SK-N-MC (cell line): ENCODE results near the gene WIF1.

Experiments used
- DNase-seq: peaks from one replicate; pipeline ENCODE4 v3.0.0-alpha.2; 2011; ENCODE audit warnings: low read depth, low spot score
- H3K27ac ChIP-seq: fragments of 200-600 bp; sonication (generic); 2 replicates; pipeline ENCODE4 v1.5.1; 2016; ENCODE audit warnings: mixed run types
- H3K36me3 ChIP-seq: fragments of 200-600 bp; sonication (generic); 2 replicates; pipeline ENCODE4 v1.6.1; 2017; ENCODE audit warnings: antibody characterized with exemption, low read length, mixed read lengths; ENCODE audit not compliant: insufficient read depth
- H3K4me3 ChIP-seq: fragments of 200-600 bp; sonication (generic); 2 replicates; pipeline ENCODE4 v1.5.1; 2016
- H3K9ac ChIP-seq: fragments of 200-600 bp; sonication (generic); 2 replicates; pipeline ENCODE4 v1.8.0; 2017; ENCODE audit warnings: mixed run types, mixed read lengths; ENCODE audit not compliant: insufficient read length
- H3K9me3 ChIP-seq: fragments of 200-600 bp; sonication (generic); 2 replicates; pipeline ENCODE4 v1.6.1; 2017; ENCODE audit warnings: low read depth, mild to moderate bottlenecking, antibody characterized with exemption, low read length, moderate library complexity, mixed read lengths
- EZH2 ChIP-seq: fragments of 200-600 bp; sonication (generic); IDR thresholded peaks from one replicate; pipeline ENCODE4 v1.6.1; 2017; ENCODE audit warnings: antibody characterized with exemption
- FOXP2 ChIP-seq: optimal IDR thresholded peaks from 2 replicates; pipeline ENCODE3; 2011; ENCODE audit warnings: mild to moderate bottlenecking, moderate library complexity; ENCODE audit not compliant: insufficient read depth; ENCODE audit errors: extremely low read length, control extremely low read depth
- POLR2AphosphoS5 ChIP-seq: IDR thresholded peaks from 2 replicates; pipeline ENCODE4 v1.6.1; 2012; ENCODE audit warnings: mild to moderate bottlenecking, low read depth, low read length, borderline replicate concordance

Gene WIF1

DNA sequence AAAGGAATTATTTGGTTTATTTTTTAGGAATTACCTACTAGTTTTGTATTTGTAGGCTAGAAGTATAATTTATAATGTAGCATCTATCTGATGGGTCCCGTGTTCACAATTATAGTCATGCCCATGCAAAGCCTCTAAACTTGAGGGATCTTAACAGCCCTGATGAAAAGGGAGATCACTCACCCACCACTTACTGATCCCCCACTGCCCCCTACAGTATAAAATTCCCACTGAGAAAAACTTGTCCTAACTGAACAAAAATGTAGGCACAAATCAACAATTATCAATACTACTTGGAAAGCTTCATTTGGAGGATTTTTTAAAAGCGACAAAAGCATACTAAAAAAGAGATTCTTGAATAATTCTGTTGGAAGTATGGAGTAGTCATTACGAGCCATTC lies 21.0 kb downstream of the WIF1 start:
- TF ChIP-seq FOXP2 (no peak), POLR2AphosphoS5 (no peak)
- H3K27ac ChIP-seq: no peak overlapping the region
- DNase-seq: no peak

DNA sequence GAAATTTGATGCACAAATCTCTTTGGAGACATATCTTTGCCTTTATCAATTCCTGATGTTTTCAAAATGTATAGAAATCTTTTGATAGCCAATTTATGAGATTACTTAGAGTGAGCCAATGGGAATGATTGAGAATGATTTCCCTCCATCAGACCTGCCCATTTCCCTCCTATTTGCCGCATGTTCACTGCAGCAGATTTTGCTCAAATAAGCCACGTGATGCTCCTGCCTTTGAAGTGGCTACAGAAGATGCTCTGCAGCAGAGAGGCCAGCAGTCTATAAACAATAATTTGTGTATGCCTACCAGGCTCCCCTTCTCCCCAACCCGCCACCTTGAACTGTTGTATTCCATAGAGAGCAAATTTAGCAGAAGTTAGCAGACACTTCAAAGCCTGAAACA lies 21.9 kb downstream of the WIF1 start:
- Histone ChIP-seq H3K9ac (no peak overlapping the region), H3K4me3 (no peak overlapping the region), H3K36me3 (no peaks in the 10 kb centered on the region), H3K9me3 (no peaks in the 10 kb centered on the region), H3K27ac (no peak overlapping the region)
- TF ChIP-seq FOXP2 (no peak), POLR2AphosphoS5 (no peak), EZH2 (no peak)
- DNase-seq: no peak

More for the DNA sequence above, 21.0 kb downstream of the WIF1 start:
- Histone ChIP-seq H3K36me3 (no peaks in the 10 kb centered on the region), H3K9me3 (no peaks in the 10 kb centered on the region), H3K4me3 (no peak overlapping the region), H3K9ac (no peak overlapping the region)

DNA sequence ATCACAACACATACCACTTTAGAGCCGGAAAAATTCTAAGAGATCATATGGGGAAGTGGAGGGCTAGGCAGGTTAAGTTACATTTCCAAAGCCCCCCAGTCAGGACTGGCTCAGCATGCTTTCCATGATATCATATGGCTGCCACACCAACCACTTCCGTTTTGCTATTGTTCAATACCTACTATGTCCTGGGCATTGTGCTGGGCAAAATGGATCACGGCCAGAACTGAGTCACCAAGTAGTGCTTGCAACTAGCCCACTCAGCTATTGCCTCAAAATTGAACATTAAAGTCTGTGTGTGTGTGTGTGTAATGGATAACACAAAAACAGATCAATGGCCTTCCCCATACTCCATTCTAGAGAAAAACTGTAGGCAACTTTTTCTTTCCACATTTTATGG lies 22.7 kb downstream of the WIF1 start:
- Histone ChIP-seq H3K9me3 (no peaks in the 10 kb centered on the region), H3K36me3 (no peaks in the 10 kb centered on the region), H3K9ac (no peak overlapping the region), H3K27ac (no peak overlapping the region), H3K4me3 (no peak overlapping the region)
- TF ChIP-seq FOXP2: no peak
- no peak for TF ChIP-seq EZH2
- no peak for TF ChIP-seq POLR2AphosphoS5
- DNase-seq: no peak

GRCh38 chr12:65094722-65095121 lies 26.4 kb downstream of the WIF1 start:
- no peak for TF ChIP-seq FOXP2
- TF ChIP-seq POLR2AphosphoS5: no peak
- TF ChIP-seq EZH2: no peak

DNA sequence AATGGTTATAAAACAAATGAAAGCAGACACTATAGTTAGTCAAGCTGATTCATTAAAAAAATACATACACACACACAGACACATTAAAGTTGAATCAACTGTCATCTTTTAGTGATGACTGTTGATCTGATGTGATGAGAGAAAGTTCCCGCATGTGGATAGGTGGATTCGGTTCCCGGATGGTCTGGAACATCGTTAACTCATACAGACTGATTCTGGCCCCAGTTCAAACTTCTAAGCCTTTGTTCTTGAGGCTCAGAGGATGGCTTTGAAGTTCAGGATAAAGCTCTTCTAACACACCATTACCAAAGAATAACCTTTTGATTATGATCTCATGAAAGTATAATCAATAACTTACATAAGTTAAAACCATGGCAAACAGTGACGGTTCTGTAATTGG lies 27.5 kb downstream of the WIF1 start:
- no peak for DNase-seq
- H3K36me3 ChIP-seq: no peaks in the 10 kb centered on the region
- no peaks in the 10 kb centered on the region for H3K9me3 ChIP-seq
- TF ChIP-seq EZH2: no peak
- no peak for TF ChIP-seq POLR2AphosphoS5
- TF ChIP-seq FOXP2: no peak
- no peak overlapping the region for H3K9ac ChIP-seq
- no peak overlapping the region for H3K27ac ChIP-seq
- H3K4me3 ChIP-seq: no peak overlapping the region

More at GRCh38 chr12:65094722-65095121, 26.4 kb downstream of the WIF1 start:
- DNase-seq: no peak
- no peaks in the 10 kb centered on the region for H3K36me3 ChIP-seq
- H3K27ac ChIP-seq: no peak overlapping the region
- H3K9ac ChIP-seq: no peak overlapping the region
- no peaks in the 10 kb centered on the region for H3K9me3 ChIP-seq
- H3K4me3 ChIP-seq: no peak overlapping the region

DNA sequence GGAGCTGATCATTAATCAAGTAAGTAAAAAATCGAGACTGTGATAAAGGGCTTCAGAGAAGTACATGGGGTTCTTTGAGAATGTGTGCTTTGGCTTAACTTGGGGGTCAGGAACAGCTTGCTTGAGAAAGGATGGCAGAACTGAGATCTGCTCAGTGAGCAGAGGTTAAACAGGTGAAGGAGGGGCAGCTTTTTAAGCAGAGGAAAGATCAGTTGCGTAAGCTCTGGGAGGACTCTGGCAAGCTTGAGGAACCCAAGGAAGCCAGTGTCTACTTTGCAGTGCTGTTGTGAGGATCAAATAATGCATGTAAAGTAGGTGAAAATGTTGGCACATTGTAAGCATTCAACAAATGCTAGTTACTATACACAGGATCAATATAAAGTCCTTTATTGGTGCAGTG lies 30.6 kb downstream of the WIF1 start:
- no peak for DNase-seq
- no peak overlapping the region for H3K4me3 ChIP-seq
- H3K9me3 ChIP-seq: no peaks in the 10 kb centered on the region
- no peak overlapping the region for H3K9ac ChIP-seq
- no peaks in the 10 kb centered on the region for H3K36me3 ChIP-seq
- no peak for TF ChIP-seq EZH2
- TF ChIP-seq POLR2AphosphoS5: no peak
- no peak for TF ChIP-seq FOXP2
- no peak overlapping the region for H3K27ac ChIP-seq

GRCh38 chr12:65086236-65086635 lies 34.9 kb downstream of the WIF1 start:
- H3K9ac ChIP-seq: no peak overlapping the region
- H3K9me3 ChIP-seq: no peaks in the 10 kb centered on the region
- H3K4me3 ChIP-seq: no peak overlapping the region
- no peak for DNase-seq
- no peaks in the 10 kb centered on the region for H3K36me3 ChIP-seq
- H3K27ac ChIP-seq: no peak overlapping the region
- no peak for TF ChIP-seq FOXP2
- no peak for TF ChIP-seq POLR2AphosphoS5
- TF ChIP-seq EZH2: no peak

- TF ChIP-seq EZH2 (no peak), FOXP2 (no peak), POLR2AphosphoS5 (no peak)
- H3K27ac ChIP-seq: no peak overlapping the region
- no peaks in the 10 kb centered on the region for H3K9me3 ChIP-seq
- H3K4me3 ChIP-seq: no peak overlapping the region
- H3K36me3 ChIP-seq: no peaks in the 10 kb centered on the region
- H3K9ac ChIP-seq: no peak overlapping the region
- DNase-seq: no peak
These were observed 36.5 kb downstream of the WIF1 start for GRCh38 chr12:65084579-65084978.

DNA sequence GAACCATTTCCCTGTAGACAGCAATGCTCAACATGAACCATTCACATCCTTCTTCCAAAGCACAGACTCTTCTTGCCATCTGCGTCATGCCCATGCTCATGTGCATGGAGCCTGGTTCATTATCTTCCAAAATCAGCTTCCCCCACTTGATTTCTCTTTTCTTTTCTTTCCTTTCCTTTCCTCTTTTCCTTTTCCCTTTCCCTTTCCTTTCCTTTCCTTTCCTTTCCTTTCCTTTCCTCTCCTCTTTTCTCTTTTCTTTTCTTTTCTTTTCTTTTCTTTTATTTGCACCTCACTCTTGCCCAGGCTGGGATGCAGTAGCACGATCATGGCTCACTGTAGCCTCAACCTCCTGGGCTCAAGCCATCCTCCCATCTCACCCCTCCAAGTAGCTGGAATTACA lies 37.5 kb downstream of the WIF1 start:
- Histone ChIP-seq H3K4me3 (no peak overlapping the region), H3K27ac (no peak overlapping the region), H3K9me3 (no peaks in the 10 kb centered on the region), H3K36me3 (no peaks in the 10 kb centered on the region), H3K9ac (no peak overlapping the region)
- TF ChIP-seq FOXP2 (no peak), EZH2 (no peak), POLR2AphosphoS5 (no peak)
- DNase-seq: no peak

GRCh38 chr12:65082406-65082805 lies 38.7 kb downstream of the WIF1 start:
- no peak overlapping the region for H3K27ac ChIP-seq
- H3K36me3 ChIP-seq: no peaks in the 10 kb centered on the region
- TF ChIP-seq POLR2AphosphoS5 (no peak), EZH2 (no peak), FOXP2 (no peak)
- no peaks in the 10 kb centered on the region for H3K9me3 ChIP-seq
- DNase-seq: no peak
- no peak overlapping the region for H3K4me3 ChIP-seq
- H3K9ac ChIP-seq: no peak overlapping the region
